ENCODE data around the gene NAALADL2.
"Not testable (repeated sequence)": the region's sequence is repeated elsewhere in the genome, so short reads cannot be mapped to it uniquely, and the experiment has no call there.

NAALADL2 gene

GRCh38 chr3:175421902-175422301, 562.8 kb downstream of the NAALADL2 start:
- TF ChIP-seq ZFX (IDR thresholded peaks at IDR 0.05; ENCODE audit: borderline replicate concordance) = no peak
- no peak for TF ChIP-seq CTCF (IDR thresholded peaks at IDR 0.05)
- no peak overlapping the region for H3K27ac ChIP-seq

- no peak overlapping the region for H3K27ac ChIP-seq
- TF ChIP-seq CTCF (IDR thresholded peaks at IDR 0.05) (no peak), ZFX (IDR thresholded peaks at IDR 0.05; ENCODE audit: borderline replicate concordance) (no peak)
Observed at GRCh38 chr3:175422744-175423143, 563.6 kb downstream of the NAALADL2 start.

GRCh38 chr3:175423848-175424247, 564.7 kb downstream of the NAALADL2 start:
- not testable (repeated sequence) for H3K27ac ChIP-seq

- no peak overlapping the region for H3K27ac ChIP-seq
Observed at GRCh38 chr3:175426805-175427204, 567.7 kb downstream of the NAALADL2 start.

GRCh38 chr3:175428466-175428865, 569.3 kb downstream of the NAALADL2 start:
- TF ChIP-seq CTCF (IDR thresholded peaks at IDR 0.05) (no peak), ZFX (IDR thresholded peaks at IDR 0.05; ENCODE audit: borderline replicate concordance) (no peak)
- peak overlapping the region; percentile 28 for H3K27ac ChIP-seq

More at GRCh38 chr3:175426805-175427204, 567.7 kb downstream of the NAALADL2 start:
- TF ChIP-seq ZFX (IDR thresholded peaks at IDR 0.05; ENCODE audit: borderline replicate concordance) (no peak), CTCF (IDR thresholded peaks at IDR 0.05) (no peak)

- H3K27ac ChIP-seq = no peak overlapping the region
- TF ChIP-seq CTCF (IDR thresholded peaks at IDR 0.05) (no peak), ZFX (IDR thresholded peaks at IDR 0.05; ENCODE audit: borderline replicate concordance) (no peak)
Observed at GRCh38 chr3:175430983-175431773, 572.0 kb downstream of the NAALADL2 start.

GRCh38 chr3:175432376-175433025, 573.4 kb downstream of the NAALADL2 start:
- H3K27ac ChIP-seq = no peak overlapping the region

More at GRCh38 chr3:175432376-175433025, 573.4 kb downstream of the NAALADL2 start:
- no peak for TF ChIP-seq ZFX (IDR thresholded peaks at IDR 0.05; ENCODE audit: borderline replicate concordance)
- no peak for TF ChIP-seq CTCF (IDR thresholded peaks at IDR 0.05)
